Breast epithelium (tissue), 3 donors: ENCODE measurements around the gene ALKBH8.

Experiments
- CTCF ChIP-seq, 3 donors: fragments of 450-650 bp; IDR thresholded peaks; one replicate each; pipeline ENCODE4 v1.5.1; 2016 to 2017; ENCODE audit warnings: antibody characterized with exemption in 3 of 3, mild to moderate bottlenecking in 3 of 3, moderate library complexity in 3 of 3
- POLR2A ChIP-seq: fragments of 450-650 bp; IDR thresholded peaks from one replicate; pipeline ENCODE4 v1.6.1; 2016; ENCODE audit warnings: antibody characterized with exemption, mild to moderate bottlenecking, moderate library complexity

DNA sequence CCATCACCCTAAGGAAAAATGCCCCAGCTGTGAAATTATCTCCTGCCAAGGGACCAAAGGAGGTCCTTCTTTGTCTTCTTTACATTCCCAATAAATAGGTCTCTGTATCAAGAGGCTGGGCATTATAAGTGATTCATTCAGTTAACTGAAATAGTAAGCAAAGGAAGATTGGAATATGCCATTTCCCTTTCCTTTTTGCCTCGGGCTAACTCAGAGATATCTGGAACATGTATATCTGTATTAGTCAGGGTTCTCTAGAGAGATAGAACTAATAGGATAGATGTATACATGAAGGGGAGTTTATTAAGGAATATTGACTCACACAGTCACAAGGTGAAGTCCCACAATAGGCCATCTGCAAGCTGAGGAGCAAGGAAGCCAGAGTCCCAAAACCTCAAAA, 92.6 kb downstream of the ALKBH8 start:
- TF ChIP-seq CTCF (IDR thresholded peaks at IDR 0.05) (no peak), POLR2A (no peak)
